OCI-LY1 (cell line): ENCODE data around the gene IQCK.

ENCODE experiments used
- H2AFZ ChIP-seq: fragments of 200-600 bp; sonication (generic), shearing (Covaris generic); 2 replicates; pipeline ENCODE4 v1.6.0; 2014; ENCODE audit warnings: antibody characterized with exemption, mild to moderate bottlenecking, low read length
- H3F3A ChIP-seq: fragments of 200-600 bp; sonication (generic), shearing (Covaris generic); 2 replicates; pipeline ENCODE4 v1.6.0; 2014; ENCODE audit warnings: mild to moderate bottlenecking, antibody characterized with exemption, low read length, moderate library complexity; ENCODE audit not compliant: insufficient read depth
- H3K27ac ChIP-seq: fragments of 200-600 bp; sonication (generic); 2 replicates; pipeline ENCODE4 v1.5.1; 2014; ENCODE audit warnings: low read length, mixed run types, mild to moderate bottlenecking, low read depth; ENCODE audit not compliant: poor library complexity, severe bottlenecking
- H3K27me3 ChIP-seq: fragments of 200-600 bp; sonication (generic); 2 replicates; pipeline ENCODE4 v1.6.0; 2014; ENCODE audit warnings: antibody characterized with exemption, mild to moderate bottlenecking, low read length, moderate library complexity; ENCODE audit not compliant: insufficient read depth
- H3K36me3 ChIP-seq: fragments of 200-600 bp; sonication (generic); 2 replicates; pipeline ENCODE4 v1.6.1; 2014; ENCODE audit warnings: mild to moderate bottlenecking, antibody characterized with exemption, low read length, moderate library complexity, mixed read lengths; ENCODE audit not compliant: insufficient read depth
- H3K4me1 ChIP-seq: fragments of 200-600 bp; sonication (generic); 2 replicates; pipeline ENCODE4 v1.5.1; 2014; ENCODE audit warnings: mild to moderate bottlenecking, low read length, moderate library complexity; ENCODE audit not compliant: insufficient read depth, severe bottlenecking
- H3K4me2 ChIP-seq: fragments of 200-600 bp; sonication (generic), shearing (Covaris generic); 2 replicates; pipeline ENCODE4 v1.6.1; 2014; ENCODE audit warnings: low read length
- H3K4me3 ChIP-seq: fragments of 200-600 bp; sonication (generic); 2 replicates; pipeline ENCODE4 v1.5.1; 2014; ENCODE audit warnings: low read length, low read depth, mild to moderate bottlenecking, mixed read lengths; ENCODE audit not compliant: poor library complexity, severe bottlenecking
- H3K79me2 ChIP-seq: fragments of 200-600 bp; shearing (Covaris generic); 2 replicates; pipeline ENCODE4 v1.6.1; 2016; ENCODE audit warnings: mixed run types, low read length, mixed read lengths; ENCODE audit not compliant: insufficient read depth
- H3K9ac ChIP-seq: fragments of 200-600 bp; sonication (generic), shearing (Covaris generic); 2 replicates; pipeline ENCODE4 v1.6.1; 2014; ENCODE audit warnings: mild to moderate bottlenecking, low read length, mixed read lengths
- H3K9me2 ChIP-seq: fragments of 200-600 bp; sonication (generic), shearing (Covaris generic); 2 replicates; pipeline ENCODE4 v1.6.1; 2014; ENCODE audit warnings: low read depth, mild to moderate bottlenecking, low read length, mixed read lengths
- H3K9me3 ChIP-seq: fragments of 200-600 bp; shearing (Covaris generic); 2 replicates; pipeline ENCODE4 v1.6.1; 2014; ENCODE audit warnings: low read length, mixed read lengths
- H4K20me1 ChIP-seq: fragments of 200-600 bp; sonication (generic), shearing (Covaris generic); 2 replicates; pipeline ENCODE4 v1.6.0; 2016; ENCODE audit warnings: mild to moderate bottlenecking, low read length; ENCODE audit not compliant: insufficient read depth
- EZH2 ChIP-seq: fragments of 200-600 bp; sonication (generic), shearing (Covaris generic); IDR thresholded peaks from 2 replicates; pipeline ENCODE4 v1.8.0; 2017; ENCODE audit warnings: borderline replicate concordance, mixed run types, mild to moderate bottlenecking, antibody characterized with exemption, low read length, moderate library complexity, mixed read lengths
- TF ChIP-seq, protein P1 (sequence below): fragments of 200-600 bp; sonication (generic), shearing (Covaris generic); IDR thresholded peaks from 2 replicates; pipeline ENCODE4 v1.5.1; 2017; ENCODE audit warnings: mild to moderate bottlenecking, antibody characterized with exemption, low read length, moderate library complexity, mixed read lengths

The IQCK gene

DNA sequence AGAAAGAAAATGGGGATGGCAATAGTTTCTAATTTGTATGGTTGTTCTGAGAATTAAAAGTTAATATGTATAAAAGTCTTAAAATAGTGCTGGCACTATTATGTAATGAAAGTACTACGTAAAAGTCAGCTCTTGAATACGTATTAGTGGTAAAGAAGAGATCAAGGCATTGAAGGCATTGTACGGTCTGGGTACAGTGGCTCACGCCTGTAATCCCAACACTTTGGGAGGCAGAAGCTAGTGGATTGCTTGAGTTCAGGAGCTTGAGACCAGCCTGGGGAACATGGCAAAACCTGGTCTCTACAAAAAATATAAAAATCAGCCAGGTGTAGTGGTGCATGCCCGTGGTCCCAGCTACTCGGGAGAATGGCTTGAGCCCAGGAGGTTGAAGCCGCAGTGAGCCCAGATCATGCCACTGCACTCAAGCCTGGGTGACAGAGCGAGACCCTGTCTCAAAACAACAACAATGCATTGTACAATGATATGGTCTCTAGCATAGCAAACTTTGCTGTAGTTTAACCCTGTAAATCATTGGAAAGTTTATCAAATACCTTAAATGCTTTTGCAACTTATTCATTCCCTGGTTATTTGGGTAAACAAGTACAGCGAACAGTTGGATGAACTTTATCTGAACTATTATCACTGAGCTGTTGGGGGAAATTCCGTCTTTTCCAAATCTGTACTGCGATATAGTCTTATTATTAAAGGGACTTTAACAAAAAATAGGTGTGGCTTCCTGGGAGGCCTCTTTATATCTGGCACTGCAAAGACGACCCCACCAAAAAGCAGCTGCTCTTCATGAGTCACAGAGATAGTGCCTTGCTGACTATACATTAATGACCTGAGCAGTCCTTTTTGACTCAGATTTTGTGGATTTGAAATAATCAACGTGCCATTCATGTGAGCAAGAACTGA lies 93.0 kb downstream of the IQCK start:
- H3K27ac ChIP-seq, result no peak overlapping the region
- H3K9me2 ChIP-seq, result no peaks in the 10 kb centered on the region
- no peaks in the 10 kb centered on the region; the same call in 1 of the 2 replicates for H3K27me3 ChIP-seq
- H3F3A ChIP-seq, result no peaks in the 10 kb centered on the region
- H2AFZ ChIP-seq, result no peak overlapping the region
- H3K9me3 ChIP-seq, result no peaks in the 10 kb centered on the region
- no peaks in the 10 kb centered on the region for H3K79me2 ChIP-seq
- TF ChIP-seq, protein P1, sequence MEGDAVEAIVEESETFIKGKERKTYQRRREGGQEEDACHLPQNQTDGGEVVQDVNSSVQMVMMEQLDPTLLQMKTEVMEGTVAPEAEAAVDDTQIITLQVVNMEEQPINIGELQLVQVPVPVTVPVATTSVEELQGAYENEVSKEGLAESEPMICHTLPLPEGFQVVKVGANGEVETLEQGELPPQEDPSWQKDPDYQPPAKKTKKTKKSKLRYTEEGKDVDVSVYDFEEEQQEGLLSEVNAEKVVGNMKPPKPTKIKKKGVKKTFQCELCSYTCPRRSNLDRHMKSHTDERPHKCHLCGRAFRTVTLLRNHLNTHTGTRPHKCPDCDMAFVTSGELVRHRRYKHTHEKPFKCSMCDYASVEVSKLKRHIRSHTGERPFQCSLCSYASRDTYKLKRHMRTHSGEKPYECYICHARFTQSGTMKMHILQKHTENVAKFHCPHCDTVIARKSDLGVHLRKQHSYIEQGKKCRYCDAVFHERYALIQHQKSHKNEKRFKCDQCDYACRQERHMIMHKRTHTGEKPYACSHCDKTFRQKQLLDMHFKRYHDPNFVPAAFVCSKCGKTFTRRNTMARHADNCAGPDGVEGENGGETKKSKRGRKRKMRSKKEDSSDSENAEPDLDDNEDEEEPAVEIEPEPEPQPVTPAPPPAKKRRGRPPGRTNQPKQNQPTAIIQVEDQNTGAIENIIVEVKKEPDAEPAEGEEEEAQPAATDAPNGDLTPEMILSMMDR, result no peak
- no peak for TF ChIP-seq EZH2
- no peak overlapping the region for H3K4me3 ChIP-seq
- H3K4me2 ChIP-seq, result no peak overlapping the region
- no peaks in the 10 kb centered on the region for H3K4me1 ChIP-seq
- H3K36me3 ChIP-seq, result no peaks in the 10 kb centered on the region
- H3K9ac ChIP-seq, result no peak overlapping the region
- H4K20me1 ChIP-seq, result no peaks in the 10 kb centered on the region

DNA sequence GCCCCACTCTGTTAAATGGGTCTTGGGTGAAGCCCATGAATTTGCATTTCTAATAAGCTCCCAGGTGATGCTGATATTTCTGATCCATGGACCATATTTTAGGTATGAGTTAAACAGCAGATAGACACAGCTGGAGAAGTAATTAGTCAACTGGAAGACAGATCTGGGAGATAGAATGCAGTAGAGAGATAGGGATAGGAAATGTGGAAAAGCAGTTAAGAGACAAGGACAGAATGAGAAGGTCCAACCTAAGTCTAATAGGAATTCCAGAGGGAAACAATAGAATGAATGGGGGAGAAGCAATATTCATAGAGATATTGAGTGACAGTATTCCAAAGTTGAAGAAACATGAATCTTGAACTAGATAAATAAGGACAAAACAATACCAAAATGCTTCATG lies 94.9 kb downstream of the IQCK start:
- Histone ChIP-seq H3K4me1 (no peaks in the 10 kb centered on the region), H3K4me3 (no peak overlapping the region), H3F3A (no peaks in the 10 kb centered on the region), H3K79me2 (no peaks in the 10 kb centered on the region), H4K20me1 (no peaks in the 10 kb centered on the region), H2AFZ (no peak overlapping the region), H3K36me3 (no peaks in the 10 kb centered on the region), H3K9ac (no peak overlapping the region), H3K27me3 (no peaks in the 10 kb centered on the region; the same call in 1 of the 2 replicates), H3K9me3 (no peaks in the 10 kb centered on the region), H3K27ac (no peak overlapping the region), H3K9me2 (no peaks in the 10 kb centered on the region), H3K4me2 (no peak overlapping the region)
- TF ChIP-seq EZH2, result no peak
- TF ChIP-seq, protein P1, result no peak

DNA sequence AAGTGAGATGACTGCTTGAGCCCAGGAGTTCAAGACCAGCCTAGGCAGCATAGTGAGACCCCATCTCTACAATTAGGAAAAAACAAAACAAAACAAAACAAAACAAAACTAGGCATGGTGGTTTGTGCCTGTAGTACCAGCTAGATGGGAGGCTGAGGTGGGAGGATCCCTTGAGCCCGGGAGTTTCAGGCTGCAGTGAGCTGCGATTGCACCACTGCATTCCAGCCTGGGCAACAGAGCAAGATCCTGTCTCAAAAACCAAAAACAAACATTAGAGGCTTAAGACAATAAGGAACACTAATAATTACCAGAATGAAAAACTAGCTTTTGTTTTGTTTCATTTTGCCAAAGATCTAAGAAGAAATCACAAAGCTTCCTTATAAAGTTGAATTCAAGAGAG lies 97.3 kb downstream of the IQCK start:
- no peaks in the 10 kb centered on the region for H3K9me3 ChIP-seq
- H3K9ac ChIP-seq, result no peak overlapping the region
- no peaks in the 10 kb centered on the region; the same call in 1 of the 2 replicates for H3K27me3 ChIP-seq
- no peak overlapping the region for H3K4me2 ChIP-seq
- no peaks in the 10 kb centered on the region for H3K79me2 ChIP-seq
- no peaks in the 10 kb centered on the region for H3K9me2 ChIP-seq
- no peak for TF ChIP-seq EZH2
- TF ChIP-seq, protein P1, result no peak
- no peaks in the 10 kb centered on the region for H3F3A ChIP-seq
- no peaks in the 10 kb centered on the region for H3K36me3 ChIP-seq
- no peak overlapping the region for H3K4me3 ChIP-seq
- no peak overlapping the region for H3K27ac ChIP-seq
- no peaks in the 10 kb centered on the region for H4K20me1 ChIP-seq
- H2AFZ ChIP-seq, result no peak overlapping the region
- no peaks in the 10 kb centered on the region for H3K4me1 ChIP-seq
